GM12801 (cell line): ENCODE results near the gene JMJD1C.

Experiments used
- TF ChIP-seq, protein P1 (sequence below): IDR thresholded peaks from one replicate; pipeline ENCODE4 v1.5.1; 2011; ENCODE audit warnings: control low read depth; ENCODE audit not compliant: insufficient read length; ENCODE audit errors: extremely low read depth

The JMJD1C gene

GRCh38 chr10:63168821-63169462, 296.8 kb downstream of the JMJD1C start:
- TF ChIP-seq, protein P1, sequence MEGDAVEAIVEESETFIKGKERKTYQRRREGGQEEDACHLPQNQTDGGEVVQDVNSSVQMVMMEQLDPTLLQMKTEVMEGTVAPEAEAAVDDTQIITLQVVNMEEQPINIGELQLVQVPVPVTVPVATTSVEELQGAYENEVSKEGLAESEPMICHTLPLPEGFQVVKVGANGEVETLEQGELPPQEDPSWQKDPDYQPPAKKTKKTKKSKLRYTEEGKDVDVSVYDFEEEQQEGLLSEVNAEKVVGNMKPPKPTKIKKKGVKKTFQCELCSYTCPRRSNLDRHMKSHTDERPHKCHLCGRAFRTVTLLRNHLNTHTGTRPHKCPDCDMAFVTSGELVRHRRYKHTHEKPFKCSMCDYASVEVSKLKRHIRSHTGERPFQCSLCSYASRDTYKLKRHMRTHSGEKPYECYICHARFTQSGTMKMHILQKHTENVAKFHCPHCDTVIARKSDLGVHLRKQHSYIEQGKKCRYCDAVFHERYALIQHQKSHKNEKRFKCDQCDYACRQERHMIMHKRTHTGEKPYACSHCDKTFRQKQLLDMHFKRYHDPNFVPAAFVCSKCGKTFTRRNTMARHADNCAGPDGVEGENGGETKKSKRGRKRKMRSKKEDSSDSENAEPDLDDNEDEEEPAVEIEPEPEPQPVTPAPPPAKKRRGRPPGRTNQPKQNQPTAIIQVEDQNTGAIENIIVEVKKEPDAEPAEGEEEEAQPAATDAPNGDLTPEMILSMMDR, result no peak

GRCh38 chr10:63166742-63167258, 299.0 kb downstream of the JMJD1C start:
- TF ChIP-seq, protein P1, result no peak

DNA sequence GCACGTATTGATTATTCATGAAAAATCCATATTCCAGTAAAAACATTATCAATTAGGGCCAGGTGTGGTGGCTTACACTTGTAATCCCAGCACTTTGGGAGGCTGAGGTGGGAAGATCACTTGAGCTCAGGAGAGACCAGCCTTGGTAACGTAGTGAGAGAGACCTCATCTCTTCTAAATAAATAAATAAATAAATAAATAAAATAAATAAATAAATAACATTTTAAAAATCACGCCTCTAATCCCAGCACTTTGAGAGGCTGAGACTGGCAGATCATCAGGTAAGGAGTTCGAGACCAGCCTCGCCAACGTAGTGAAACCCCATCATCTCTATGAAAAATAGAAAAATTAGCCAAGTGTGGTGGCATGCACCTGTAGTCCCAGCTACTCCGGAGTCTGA, 300.5 kb downstream of the JMJD1C start:
- TF ChIP-seq, protein P1, result no peak

DNA sequence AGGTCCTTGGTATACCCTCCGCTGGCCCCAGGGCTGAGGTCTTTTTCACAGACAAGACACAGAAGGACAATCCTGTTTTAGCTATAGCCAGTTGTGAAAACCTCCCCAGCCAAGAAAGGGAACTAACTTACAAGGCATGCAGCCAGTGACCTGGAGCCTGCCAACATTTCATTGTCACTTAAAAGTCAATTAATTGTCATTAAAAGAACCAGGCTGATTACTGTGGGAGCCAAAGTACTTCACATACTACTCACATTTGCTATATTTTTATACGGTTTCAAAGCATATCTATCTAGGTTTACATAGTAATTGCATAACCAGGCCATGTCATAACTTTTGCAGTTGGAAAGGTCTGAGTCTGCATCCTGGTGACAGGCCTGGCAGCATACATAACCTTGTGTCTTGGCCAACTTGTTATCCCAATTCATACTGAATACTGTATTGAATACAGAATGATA, 301.6 kb downstream of the JMJD1C start:
- TF ChIP-seq, protein P1, result no peak

- TF ChIP-seq, protein P1, result no peak
These were observed 304.2 kb downstream of the JMJD1C start for GRCh38 chr10:63161592-63161991.

- TF ChIP-seq, protein P1, result no peak
These were observed 307.7 kb downstream of the JMJD1C start for GRCh38 chr10:63157845-63158624.

- TF ChIP-seq, protein P1, result no peak
These were observed 309.5 kb downstream of the JMJD1C start for GRCh38 chr10:63156236-63156635.
